Jurkat, Clone E6-1 (cell line): ENCODE data around the gene FST.

ENCODE experiments used
- DNase-seq: peaks from one replicate; pipeline ENCODE4 v3.0.0-alpha.2; 2011; ENCODE audit warnings: low read depth, low spot score
- H3K4me3 ChIP-seq: 2 replicates; pipeline ENCODE4 v1.5.1; 2011; ENCODE audit warnings: mild to moderate bottlenecking, low read length, control low read depth, moderate library complexity

FST gene

DNA sequence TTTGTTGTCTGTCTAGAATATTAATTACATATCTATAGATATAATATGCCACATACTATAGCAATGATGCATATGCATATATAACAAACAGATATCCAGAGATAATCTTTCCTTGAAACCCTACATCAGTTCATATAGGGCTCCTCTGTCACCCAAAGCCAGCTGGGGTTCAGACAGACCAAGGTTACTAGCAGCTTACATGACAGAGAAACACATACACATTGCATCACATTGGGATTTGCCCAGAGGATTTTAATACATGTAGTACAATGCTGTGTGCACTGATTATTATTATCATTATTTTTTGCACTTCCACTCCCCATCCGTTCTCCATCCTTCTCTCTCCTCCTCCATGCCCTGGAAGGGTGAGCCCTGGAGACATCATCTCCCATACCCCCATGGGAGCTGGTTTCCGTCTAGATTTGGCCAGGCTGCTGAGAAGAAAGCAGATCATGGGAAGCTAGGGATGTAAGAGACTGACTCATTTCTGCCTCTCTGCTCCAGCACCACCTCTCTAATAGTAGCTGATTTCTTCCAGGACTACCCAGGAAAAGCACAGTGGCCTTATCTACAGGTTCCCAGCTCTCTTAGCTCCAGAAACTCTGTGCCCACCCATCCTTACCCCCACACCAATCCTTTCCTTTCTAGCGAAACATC lies 23.3 kb downstream of the FST start:
- DNase-seq = no peak
- no peak overlapping the region for H3K4me3 ChIP-seq

DNA sequence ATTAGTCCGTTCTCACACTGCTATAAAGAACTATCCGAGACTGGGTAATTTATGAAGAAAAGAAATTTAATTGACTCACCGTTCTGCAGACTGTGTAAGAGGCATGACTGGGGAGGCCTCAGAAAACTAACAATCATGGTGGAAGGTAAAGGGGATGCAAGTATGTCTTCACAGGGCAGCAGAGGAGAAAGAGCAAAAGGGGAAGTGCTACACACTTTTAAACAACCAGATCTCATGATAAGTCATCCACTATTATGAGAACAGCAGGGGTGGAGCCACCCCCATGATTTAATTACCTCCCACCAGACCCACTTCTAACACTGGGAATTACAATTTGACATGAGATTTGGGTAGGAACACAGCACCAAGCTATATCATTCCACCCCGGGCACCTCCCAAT lies 26.6 kb downstream of the FST start:
- no peak overlapping the region for H3K4me3 ChIP-seq
- DNase-seq = no peak

DNA sequence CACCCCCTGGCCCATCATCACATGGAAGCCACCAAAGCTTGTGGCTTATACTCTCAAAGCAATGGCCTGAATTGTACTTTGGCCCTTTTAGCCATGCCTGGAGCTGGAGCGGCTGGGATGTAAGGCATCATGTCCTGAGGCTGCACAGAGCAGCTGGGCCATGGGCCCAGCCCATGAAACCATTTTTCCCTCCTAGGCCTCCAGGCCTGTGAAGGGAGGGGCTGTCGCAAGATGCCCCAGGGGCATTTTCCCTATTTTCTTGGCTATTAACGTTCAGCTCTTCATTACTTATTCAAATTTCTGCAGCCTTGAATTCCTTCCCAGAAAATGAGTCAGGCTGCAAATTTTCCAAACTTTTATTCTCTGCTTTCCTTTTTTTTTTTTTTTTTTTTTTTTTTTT lies 27.7 kb downstream of the FST start:
- no peak for DNase-seq
- no peak overlapping the region for H3K4me3 ChIP-seq

DNA sequence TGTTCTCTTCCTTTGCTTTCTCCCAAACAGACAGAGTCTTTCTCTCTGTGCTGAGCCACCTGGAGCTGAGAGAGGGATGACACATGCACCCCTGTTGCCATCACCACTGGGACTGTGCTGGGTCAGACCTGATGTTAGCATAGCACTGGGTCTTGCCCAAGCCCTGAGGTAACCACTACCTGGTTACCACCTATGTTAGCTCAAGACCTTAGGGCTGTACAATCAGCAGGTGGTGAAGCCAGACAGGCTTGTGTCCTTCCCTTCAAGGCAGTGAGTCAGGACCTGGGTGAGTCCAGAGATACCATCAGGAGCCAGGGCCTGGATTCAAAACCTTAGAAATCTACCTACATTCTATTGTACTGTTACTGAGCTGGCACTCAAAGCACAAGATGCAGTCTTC lies 32.1 kb downstream of the FST start:
- no peak overlapping the region for H3K4me3 ChIP-seq
- DNase-seq = no peak

DNA sequence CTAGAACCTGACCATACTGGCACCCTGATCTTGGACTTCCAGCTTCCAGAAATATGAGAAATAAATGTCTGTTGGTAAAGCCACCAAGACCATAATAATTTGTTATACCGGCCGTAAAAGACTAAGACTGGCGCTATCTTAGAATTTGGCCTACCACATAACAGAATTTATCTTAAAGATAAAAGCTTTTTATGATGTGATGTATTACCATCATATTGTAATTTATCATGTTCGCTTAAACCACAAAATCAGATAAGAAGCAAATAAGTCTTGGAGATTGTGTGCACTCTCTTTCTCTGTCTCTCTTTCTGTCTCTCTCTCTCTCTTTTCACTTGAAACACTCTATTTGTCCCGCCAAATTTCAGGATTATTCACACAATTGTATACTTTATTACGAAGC lies 35.6 kb downstream of the FST start:
- H3K4me3 ChIP-seq = no peak overlapping the region
- DNase-seq = peak; percentile 21

- no peak for DNase-seq
- no peak overlapping the region for H3K4me3 ChIP-seq
These were observed 40.4 kb downstream of the FST start for GRCh38 chr5:53520813-53521212.
